D341Med (cell line): ENCODE measurements around the gene SERPINB7.
"Not testable (repeated sequence)": the region's sequence is repeated elsewhere in the genome, so short reads cannot be mapped to it uniquely, and the experiment has no call there.

ENCODE experiments used
- DNase-seq: peaks from one replicate; pipeline ENCODE4 v3.0.0; 2012; ENCODE audit warnings: low spot score

Gene SERPINB7

GRCh38 chr18:63775166-63775730 is at the start of gene SERPINB7:
SERPINB7 (plus strand) TSS chr18:63775418; CDS start chr18:63782373, 6,955 bp downstream.
- DNase-seq: no peak

- DNase-seq: no peak
These were observed 49.3 kb upstream of the SERPINB7 start for GRCh38 chr18:63725682-63726480.

- DNase-seq: no peak
These were observed 44.4 kb upstream of the SERPINB7 start for GRCh38 chr18:63730773-63731172.

- no peak for DNase-seq
These were observed 44.0 kb upstream of the SERPINB7 start for GRCh38 chr18:63731215-63731614.

- no peak for DNase-seq
These were observed 38.3 kb upstream of the SERPINB7 start for GRCh38 chr18:63736876-63737275.

- DNase-seq: no peak
These were observed 33.4 kb upstream of the SERPINB7 start for GRCh38 chr18:63741769-63742168.

GRCh38 chr18:63747006-63747405 is 28.2 kb upstream of the SERPINB7 start:
- DNase-seq: no peak

GRCh38 chr18:63749489-63749888 is 25.7 kb upstream of the SERPINB7 start:
- DNase-seq: no peak

GRCh38 chr18:63752636-63753035 is 22.6 kb upstream of the SERPINB7 start:
- DNase-seq: no peak

- no peak for DNase-seq
These were observed 21.5 kb upstream of the SERPINB7 start for GRCh38 chr18:63753676-63754075.

GRCh38 chr18:63757541-63757940 is 17.7 kb upstream of the SERPINB7 start:
- DNase-seq: no peak

GRCh38 chr18:63758615-63759240 is 16.5 kb upstream of the SERPINB7 start:
- DNase-seq: no peak

GRCh38 chr18:63759786-63760185 is 15.4 kb upstream of the SERPINB7 start:
- DNase-seq: not testable (repeated sequence)

GRCh38 chr18:63762518-63762917 is 12.7 kb upstream of the SERPINB7 start:
- no peak for DNase-seq

GRCh38 chr18:63763831-63764600 is 11.2 kb upstream of the SERPINB7 start:
- DNase-seq: no peak

- DNase-seq: no peak
These were observed 9.4 kb upstream of the SERPINB7 start for GRCh38 chr18:63765837-63766236.

GRCh38 chr18:63773551-63773950 is 1.7 kb upstream of the SERPINB7 start:
- no peak for DNase-seq

GRCh38 chr18:63774511-63774910 is 707 bp upstream of the SERPINB7 start:
- no peak for DNase-seq

- DNase-seq: no peak
These were observed 4.2 kb downstream of the SERPINB7 start for GRCh38 chr18:63779386-63779785.

- DNase-seq: no peak
These were observed 8.2 kb downstream of the SERPINB7 start for GRCh38 chr18:63783394-63783793.

GRCh38 chr18:63784787-63785452 is 9.7 kb downstream of the SERPINB7 start:
- no peak for DNase-seq

GRCh38 chr18:63787673-63788072 is 12.5 kb downstream of the SERPINB7 start:
- DNase-seq: no peak
